NCI-H69 (cell line): ENCODE results near the gene GIMAP6.
"Not testable (repeated sequence)": the region's sequence is repeated elsewhere in the genome, so short reads cannot be mapped to it uniquely, and the experiment has no call there.

Experiments
- DNase-seq: peaks from one replicate; lab custom pipeline; 2025; lab: John Stamatoyannopoulos, UW

Gene GIMAP6

GRCh38 chr7:150645259-150646020, 13.3 kb upstream of the GIMAP6 start:
- no peak for DNase-seq

- DNase-seq = no peak
Measured at GRCh38 chr7:150642926-150643325, 10.7 kb upstream of the GIMAP6 start.

GRCh38 chr7:150641854-150642253, 9.7 kb upstream of the GIMAP6 start:
- no peak for DNase-seq

GRCh38 chr7:150633926-150634325, 1.7 kb upstream of the GIMAP6 start:
- DNase-seq = no peak

GRCh38 chr7:150631084-150631826, 930 bp downstream of the GIMAP6 start:
- DNase-seq = no peak

GRCh38 chr7:150629347-150629746, 2.8 kb downstream of the GIMAP6 start:
- DNase-seq = no peak

GRCh38 chr7:150627959-150628358, 4.2 kb downstream of the GIMAP6 start:
- no peak for DNase-seq

GRCh38 chr7:150626696-150627095, 5.5 kb downstream of the GIMAP6 start:
- no peak for DNase-seq

GRCh38 chr7:150621376-150621775, 10.8 kb downstream of the GIMAP6 start:
- no peak for DNase-seq

- DNase-seq = no peak
Measured at GRCh38 chr7:150620617-150621371, 11.4 kb downstream of the GIMAP6 start.

GRCh38 chr7:150620061-150620460, 12.1 kb downstream of the GIMAP6 start:
- DNase-seq = no peak

- peak; percentile 64 for DNase-seq
Measured at GRCh38 chr7:150615221-150615755, 16.9 kb downstream of the GIMAP6 start.

- not testable (repeated sequence) for DNase-seq
Measured at GRCh38 chr7:150614426-150614825, 17.8 kb downstream of the GIMAP6 start.

GRCh38 chr7:150613880-150614279, 18.3 kb downstream of the GIMAP6 start:
- no peak for DNase-seq

GRCh38 chr7:150612925-150613324, 19.3 kb downstream of the GIMAP6 start:
- DNase-seq = no peak

- DNase-seq = no peak
Measured at GRCh38 chr7:150610233-150610632, 22.0 kb downstream of the GIMAP6 start.

- DNase-seq = not testable (repeated sequence)
Measured at GRCh38 chr7:150603600-150603999, 28.6 kb downstream of the GIMAP6 start.

- no peak for DNase-seq
Measured at GRCh38 chr7:150595361-150595760, 36.8 kb downstream of the GIMAP6 start.

GRCh38 chr7:150594805-150595204, 37.4 kb downstream of the GIMAP6 start:
- DNase-seq = no peak

GRCh38 chr7:150587551-150587950, 44.6 kb downstream of the GIMAP6 start:
- no peak for DNase-seq

- no peak for DNase-seq
Measured at GRCh38 chr7:150586785-150587152, 45.4 kb downstream of the GIMAP6 start.

GRCh38 chr7:150586068-150586784, 46.0 kb downstream of the GIMAP6 start:
- DNase-seq = no peak
